ENCODE measurements around the gene AGTPBP1. TPM values are rescaled to one million over a fixed set of nuclear protein-coding genes. Genes with fewer than 3 reads are reported as not detected.

AGTPBP1 gene
- total and polyA plus RNA-seq, 2 of the 8 experiments (the other 6 are each of a cell fraction or from before 2014, with no cell fraction given), result 13.4 to 65.2 TPM

GRCh38 chr9:85516976-85517637 is 224.6 kb downstream of the AGTPBP1 start:
- Histone ChIP-seq H3K23me2 (ENCODE audit: low read depth, low read length) (peaks cover 2% of the 10 kb centered on the region; the same call in 1 of the 2 replicates), H4K91ac (replicated peaks; ENCODE audit: insufficient read length, low read length) (no peak overlapping the region), H3K4me1 (replicated peaks in 1 of 4; ENCODE audit: control insufficient read depth in 3 of 4, insufficient read depth in 4 of 4, low read length in 3 of 4) (peaks cover 0 to 3% (median 0%) of the 10 kb centered on the region in 4 experiments; a peak in 1 of 7 replicates), H2AFZ (ENCODE audit: low read length) (peak overlapping the region; percentile 59; the same call in 1 of the 2 replicates), H3K56ac (replicated peaks; ENCODE audit: insufficient read length, low read depth, low read length) (no peak overlapping the region), H3K27ac (ENCODE audit: low read depth, low read length) (no peak overlapping the region), H4K8ac (ENCODE audit: extremely low read depth, insufficient read depth, low read length) (no peak overlapping the region), H3K4ac (replicated peaks; ENCODE audit: insufficient read length, low read depth, low read length) (no peak overlapping the region), H3K9me3 (ENCODE audit: insufficient read depth in 2 of 2, low read depth in 1 of 2, low read length in 1 of 2) (no peaks in the 10 kb centered on the region), H3K27me3 (replicated peaks in 1 of 4; ENCODE audit: control insufficient read depth in 3 of 4, extremely low read depth in 1 of 4, insufficient read depth in 3 of 4, low read length in 3 of 4) (peaks cover 0 to 10% (median 9%) of the 10 kb centered on the region in 4 experiments; a peak in 4 of 7 replicates), H3K9ac (replicated peaks in 1 of 4; ENCODE audit: extremely low read depth in 1 of 4, low read depth in 3 of 4, low read length in 3 of 4) (no peak overlapping the region), H2BK5ac (ENCODE audit: low read depth, low read length) (no peak overlapping the region), H3K36me3 (ENCODE audit: control insufficient read depth in 2 of 4, insufficient read depth in 4 of 4, low read length in 3 of 4) (no peaks in the 10 kb centered on the region), H4K5ac (ENCODE audit: insufficient read length, low read depth, low read length) (no peak overlapping the region), H3K4me2 (ENCODE audit: insufficient read depth in 1 of 2, low read depth in 2 of 2, low read length in 2 of 2) (no peak overlapping the region), H3K79me1 (ENCODE audit: low read depth, low read length) (no peaks in the 10 kb centered on the region), H4K20me1 (replicated peaks in 1 of 2; ENCODE audit: control insufficient read depth in 1 of 2, insufficient read depth in 2 of 2, low read length in 2 of 2) (no peaks in the 10 kb centered on the region), H3K79me2 (ENCODE audit: control insufficient read depth in 1 of 2, insufficient read depth in 2 of 2, low read length in 2 of 2) (no peaks in the 10 kb centered on the region), H3K23ac (ENCODE audit: insufficient read length) (no peak overlapping the region), H2BK120ac (replicated peaks; ENCODE audit: low read depth, low read length) (no peak overlapping the region), H3K14ac (ENCODE audit: insufficient read length) (no peak overlapping the region), H2BK20ac (ENCODE audit: low read length) (no peak overlapping the region), H3K4me3 (ENCODE audit: extremely low read depth in 1 of 4, insufficient read depth in 2 of 4, low read depth in 3 of 4, low read length in 4 of 4) (no peak overlapping the region), H2AK5ac (ENCODE audit: low read depth, low read length) (no peak overlapping the region), H3K18ac (ENCODE audit: extremely low read depth, low read length) (no peak overlapping the region), H2BK15ac (ENCODE audit: low read length) (no peak overlapping the region), H2BK12ac (ENCODE audit: low read depth, low read length) (no peak overlapping the region)
- DNase-seq (ENCODE audit: low read depth in 1 of 2, low spot score in 2 of 2) (no peak), FAIRE-seq (no peak)
- 86% methylated on average over 6 of the region's 6 CpGs; no CpG with 5 or more reads in 1 of the 2 experiments for WGBS, 2 experiments (ENCODE audit: extremely low coverage in 1 of 2, insufficient coverage in 1 of 2, insufficient read length in 1 of 2, insufficient replicate concordance in 2 of 2, low coverage in 1 of 2, low lambda C conversion rate in 2 of 2, missing lambda C conversion rate in 1 of 2)
- CTCF ChIA-PET (ENCODE audit: partially characterized antibody), result interaction anchor here (0.6 to 1.4 kb wide), 3 partner anchors 9 to 93 kb away, joined by 3 to 6 read pairs (median 3); no protein-coding TSS in a partner anchor
- POLR2A ChIA-PET (ENCODE audit: partially characterized antibody), result no interaction called here
- TF ChIP-seq CHD2 (IDR thresholded peaks at IDR 0.05; ENCODE audit: low read length) (no peak), RXRA (IDR thresholded peaks at IDR 0.05; ENCODE audit: insufficient read depth, low read depth, low read length) (no peak), NRF1 (IDR thresholded peaks at IDR 0.05; ENCODE audit: low read depth, low read length) (no peak), SIN3A (conservative IDR thresholded peaks at IDR 0.05 in 1 of 2, IDR thresholded peaks at IDR 0.05 in 1 of 2; ENCODE audit: low read depth in 1 of 2, low read length in 2 of 2) (no peak), CEBPB (IDR thresholded peaks at IDR 0.05; ENCODE audit: low read depth, low read length) (no peak), RFX5 (IDR thresholded peaks at IDR 0.05; ENCODE audit: borderline replicate concordance, low read depth, low read length) (no peak), KDM1A (IDR thresholded peaks at IDR 0.05; ENCODE audit: borderline replicate concordance, low read length) (no peak), SIRT6 (IDR thresholded peaks at IDR 0.05; ENCODE audit: low read length) (no peak), CREB1 (IDR thresholded peaks at IDR 0.05) (no peak), SUZ12 (IDR thresholded peaks at IDR 0.05; ENCODE audit: low read length) (no peak), JUN (IDR thresholded peaks at IDR 0.05; ENCODE audit: low read depth, low read length) (no peak), GTF2F1 (IDR thresholded peaks at IDR 0.05; ENCODE audit: borderline replicate concordance, low read depth, low read length) (no peak)
- TF ChIP-seq, protein P1, sequence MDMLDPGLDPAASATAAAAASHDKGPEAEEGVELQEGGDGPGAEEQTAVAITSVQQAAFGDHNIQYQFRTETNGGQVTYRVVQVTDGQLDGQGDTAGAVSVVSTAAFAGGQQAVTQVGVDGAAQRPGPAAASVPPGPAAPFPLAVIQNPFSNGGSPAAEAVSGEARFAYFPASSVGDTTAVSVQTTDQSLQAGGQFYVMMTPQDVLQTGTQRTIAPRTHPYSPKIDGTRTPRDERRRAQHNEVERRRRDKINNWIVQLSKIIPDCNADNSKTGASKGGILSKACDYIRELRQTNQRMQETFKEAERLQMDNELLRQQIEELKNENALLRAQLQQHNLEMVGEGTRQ (IDR thresholded peaks at IDR 0.05; ENCODE audit: low read length), result no peak

Measured in H1 (cell line).